Mammary epithelial cell (primary cell): Measurements from ENCODE around the gene KIAA1671.

ENCODE experiments used
- CTCF ChIP-seq, 2 donors: IDR thresholded peaks in 1 of 2; conservative IDR thresholded peaks in 1 of 2; 2 replicates each; pipeline ENCODE4 v1.5.1; 2011 to 2012; ENCODE audit warnings: inconsistent platforms in 2 of 2, low read length in 2 of 2, mild to moderate bottlenecking in 2 of 2, control low read depth in 1 of 2, low read depth in 1 of 2; ENCODE audit not compliant: insufficient read depth in 1 of 2; ENCODE audit errors: extremely low read depth in 1 of 2
- EZH2 ChIP-seq: IDR thresholded peaks from 2 replicates; pipeline ENCODE4 v1.6.1; 2012; ENCODE audit warnings: low read length, inconsistent platforms, borderline replicate concordance

DNA sequence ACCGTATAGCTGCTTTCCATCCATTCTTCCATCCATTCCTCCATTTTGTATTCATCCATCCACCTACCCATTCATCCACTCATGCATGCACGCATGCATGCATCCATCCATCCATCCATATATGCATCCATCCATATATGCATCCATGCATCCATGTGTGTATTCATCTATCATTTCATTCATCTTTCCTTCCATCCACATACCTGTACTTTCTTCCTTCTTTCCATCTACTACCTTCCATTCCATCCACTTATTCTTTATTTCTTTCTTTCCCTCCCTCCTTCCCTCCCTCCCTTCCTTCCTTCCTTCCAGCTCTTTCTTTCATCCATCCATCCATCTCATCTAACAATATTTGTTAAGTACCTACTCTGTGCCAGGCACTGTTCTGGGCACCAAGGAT lies 19.9 kb downstream of the KIAA1671 start:
- TF ChIP-seq CTCF (conservative IDR thresholded peaks at IDR 0.05 in 1 of 2, IDR thresholded peaks at IDR 0.05 in 1 of 2; ENCODE audit: extremely low read depth in 1 of 2, insufficient read depth in 1 of 2, low read depth in 1 of 2, low read length in 2 of 2) (no peak), EZH2 (no peak)
